A549 (cell line): Measurements from ENCODE around the gene POLR2H. TPM values are rescaled to one million over a fixed set of nuclear protein-coding genes. Genes with fewer than 3 reads are reported as not detected.
A peak's percentile ranks its signal among the peaks of the same experiment; 100 is the strongest.

ENCODE experiments used
- ATAC-seq, 2 experiments: fragments of 200-7000 bp in 1 of 2; fragments of >200 bp in 1 of 2; cut with Nextera tagmentation in 1 of 2; cut with Tn5 transposase in 1 of 2; 3 replicates each; pipeline versions ENCODE4 v1.8.0 to v1.9.1; 2018 to 2020; ENCODE audit warnings: mild to moderate bottlenecking in 1 of 2, moderate library complexity in 1 of 2
- CTCF ChIA-PET: fragments of 300-600 bp; sonication (Branson Sonifier 250); formaldehyde crosslinking; extraction: SDS; loops from one replicate; lab custom pipeline; 2021; ENCODE audit warnings: antibody characterized with exemption, inconsistent platforms; lab: Yijun Ruan, JAX
- POLR2A ChIA-PET: fragments of 350-600 bp; formaldehyde crosslinking; extraction: SDS; loops from one replicate; lab custom pipeline; 2021; ENCODE audit warnings: antibody characterized with exemption, inconsistent platforms; lab: Yijun Ruan, JAX
- DNase-seq, 2 experiments: peaks; one replicate each; pipeline versions ENCODE4 v3.0.0 to v3.0.0-alpha.2; 2011 to 2016; ENCODE audit warnings: low read depth in 1 of 2, low spot score in 1 of 2
- FAIRE-seq: peaks from 2 replicates; lab custom pipeline; 2011; peaks lifted over from hg19 to GRCh38; lab: Jason Lieb, UNC
- H3K27ac ChIP-seq, 2 experiments: fragments of >200 bp; sonication (Bioruptor Twin); formaldehyde crosslinking; 3 replicates each; pipeline ENCODE4 v1.5.1; 2016 to 2017
- H3K4me1 ChIP-seq: fragments of >200 bp; sonication (Bioruptor Twin); formaldehyde crosslinking; 3 replicates; pipeline ENCODE4 v1.6.1; 2016
- H3K4me2 ChIP-seq: fragments of >200 bp; sonication (Bioruptor Twin); formaldehyde crosslinking; 3 replicates; pipeline ENCODE4 v1.6.1; 2016
- H3K4me3 ChIP-seq: fragments of >200 bp; sonication (Bioruptor Twin); formaldehyde crosslinking; 3 replicates; pipeline ENCODE4 v1.5.1; 2016
- H3K9me3 ChIP-seq: fragments of >200 bp; sonication (Bioruptor Twin); formaldehyde crosslinking; 3 replicates; pipeline ENCODE4 v1.6.1; 2016
- BCL3 ChIP-seq: fragments of >200 bp; sonication (Bioruptor Twin); formaldehyde crosslinking; IDR thresholded peaks from 3 replicates; pipeline ENCODE4 v1.6.1; 2016
- CHD2 ChIP-seq: fragments of 150-350 bp; IDR thresholded peaks from 2 replicates; pipeline ENCODE4 v1.6.1; 2014; ENCODE audit warnings: low read length; ENCODE audit not compliant: partially characterized antibody
- CTCF ChIP-seq: fragments of >200 bp; sonication (Bioruptor Twin); formaldehyde crosslinking; IDR thresholded peaks from 3 replicates; pipeline ENCODE4 v1.5.1; 2016
- E2F6 ChIP-seq: IDR thresholded peaks from 2 replicates; pipeline ENCODE4 v1.6.1; 2012; ENCODE audit warnings: low read depth, borderline replicate concordance
- ESRRA ChIP-seq: fragments of 150-350 bp; IDR thresholded peaks from 2 replicates; pipeline ENCODE4 v1.6.1; 2014; ENCODE audit warnings: mild to moderate bottlenecking, low read length, borderline replicate concordance
- HEYL ChIP-seq: fragments of 250-450 bp; sonication (Bioruptor Pico); IDR thresholded peaks from 2 replicates; pipeline ENCODE4 v1.8.0; 2021; ENCODE audit warnings: mild to moderate bottlenecking, moderate library complexity
- HOXA7 ChIP-seq: fragments of 250-450 bp; sonication (Bioruptor Pico); IDR thresholded peaks from 2 replicates; pipeline ENCODE4 v1.5.0; 2020; ENCODE audit warnings: mild to moderate bottlenecking, moderate library complexity
- JUN ChIP-seq, 2 experiments: fragments of >200 bp; sonication (Bioruptor Twin); formaldehyde crosslinking; IDR thresholded peaks; 2 replicates in 1 of 2; 3 replicates in 1 of 2; pipeline ENCODE4 v1.6.1; 2016 to 2017
- MAX ChIP-seq: IDR thresholded peaks from 2 replicates; pipeline ENCODE4 v1.6.1; 2012
- MYC ChIP-seq: IDR thresholded peaks from 2 replicates; pipeline ENCODE4 v1.6.1; 2012; ENCODE audit warnings: mild to moderate bottlenecking, inconsistent platforms, low read length, improper control_type of control experiment, borderline replicate concordance
- PBX3 ChIP-seq: IDR thresholded peaks from 2 replicates; pipeline ENCODE4 v1.6.1; 2012
- PHF8 ChIP-seq: fragments of 200-600 bp; sonication (generic); IDR thresholded peaks from 2 replicates; pipeline ENCODE4 v1.6.1; 2016; ENCODE audit warnings: low read depth, mild to moderate bottlenecking, antibody characterized with exemption, moderate library complexity, borderline replicate concordance
- POLR2A ChIP-seq: IDR thresholded peaks from 2 replicates; pipeline ENCODE4 v1.6.1; 2012; ENCODE audit warnings: mild to moderate bottlenecking, low read length
- RAD21 ChIP-seq, 2 experiments: fragments of >200 bp in 1 of 2; sonication (Bioruptor Twin) in 1 of 2; formaldehyde crosslinking in 1 of 2; IDR thresholded peaks in 1 of 2; conservative IDR thresholded peaks in 1 of 2; 2 replicates in 1 of 2; 3 replicates in 1 of 2; pipeline ENCODE4 v1.6.1; 2012 to 2018; ENCODE audit warnings: inconsistent platforms in 1 of 2
- REST ChIP-seq: fragments of 200-600 bp; sonication (generic); IDR thresholded peaks from 2 replicates; pipeline ENCODE4 v1.6.1; 2016; ENCODE audit warnings: antibody characterized with exemption, mild to moderate bottlenecking, moderate library complexity
- TFCP2L1 ChIP-seq: fragments of 250-450 bp; sonication (Bioruptor Pico); IDR thresholded peaks from 2 replicates; pipeline ENCODE4 v1.5.0; 2021; ENCODE audit warnings: mild to moderate bottlenecking
- ZNF302 ChIP-seq: fragments of 250-450 bp; sonication (Bioruptor Pico); IDR thresholded peaks from 2 replicates; pipeline ENCODE4 v1.9.0; 2021; ENCODE audit warnings: inconsistent platforms, mild to moderate bottlenecking, moderate library complexity
- ZSCAN20 ChIP-seq: fragments of 250-450 bp; sonication (Bioruptor Pico); IDR thresholded peaks from 2 replicates; pipeline ENCODE4 v1.8.0; 2022; ENCODE audit warnings: mild to moderate bottlenecking, moderate library complexity
- WGBS: methylation state at CpG from one replicate; pipeline ENCODE4 v1.1.6; 2017; ENCODE audit errors: missing lambda C conversion rate; 5-methylcytosine and 5-hydroxymethylcytosine counted together
- polyA plus RNA-seq, 4 experiments: library from polyadenylated mRNA; depleted of rRNA in 3 of 4; stranded (reverse); fragments of >200 nt; fragmentation: RNase III in 1 of 4; extraction: RNeasy Plus Mini Kit Qiagen cat#74134 plus additional on column Dnase treatment in 1 of 4; gene quantifications; 2 replicates in 3 of 4; 3 replicates in 1 of 4; pipeline ENCODE4 v1.2.3, GENCODE V29; 2011 to 2017

The POLR2H gene
- polyA plus RNA-seq, 2 of the 4 experiments (the other 2 are of a cell fraction) = 104 to 127 TPM

- TF ChIP-seq JUN (IDR thresholded peaks at IDR 0.05) = peak; percentile 48 to 90; a peak in 3 of 5 replicates
- TF ChIP-seq PHF8 = peak; percentile 66; the same call in 1 of the 2 replicates
- TF ChIP-seq ZSCAN20 (CRISPR knock-in tag) = no peak
- no peak for TF ChIP-seq ZNF302 (CRISPR knock-in tag)
- peak; percentile 66 for TF ChIP-seq POLR2A
- TF ChIP-seq CTCF = peak; percentile 41
- TF ChIP-seq HOXA7 (CRISPR knock-in tag) = no peak
- 0 out of 3 replicates have a peak, but pooled peaks have one; percentile 52 for TF ChIP-seq BCL3
- 0 out of 2 replicates have a peak, but pooled peaks have one; percentile 43 for TF ChIP-seq HEYL (CRISPR knock-in tag)
- 0 out of 2 replicates have a peak, but pooled peaks have one; percentile 35 for TF ChIP-seq REST
- no peak for TF ChIP-seq RAD21 (conservative IDR thresholded peaks at IDR 0.05 in 1 of 2, IDR thresholded peaks at IDR 0.05 in 1 of 2)
- no peak for TF ChIP-seq ESRRA
- TF ChIP-seq E2F6 = peak; percentile 65
- TF ChIP-seq MYC = 0 out of 2 replicates have a peak, but pooled peaks have one; percentile 9
- peak; percentile 69 for TF ChIP-seq CHD2
- TF ChIP-seq TFCP2L1 (CRISPR knock-in tag) = 0 out of 2 replicates have a peak, but pooled peaks have one; percentile 49
- peak; percentile 78 for TF ChIP-seq PBX3
- TF ChIP-seq MAX = peak; percentile 81
- DNase-seq (peak; percentile 78 to 97), ATAC-seq (peak; percentile 67 to 86), FAIRE-seq (no peak)
- H3K4me2 ChIP-seq = peak overlapping the region; percentile 97
- peaks cover 20% of the 10 kb centered on the region for H3K4me1 ChIP-seq
- ChIA-PET CTCF (interaction anchor here (0.6 to 1.6 kb wide), 13 partner anchors 9 to 247 kb away, joined by 3 to 5 read pairs (median 3); partner anchors contain the start of genes FAM131A and THPO), POLR2A (interaction anchor here (0.6 to 1.4 kb wide), 5 partner anchors 12 to 1294 kb away, joined by 3 to 4 read pairs (median 3); no protein-coding TSS in a partner anchor)
- peak overlapping the region; percentile 94 to 97 for H3K27ac ChIP-seq
- no peaks in the 10 kb centered on the region for H3K9me3 ChIP-seq
- H3K4me3 ChIP-seq = peak overlapping the region; percentile 79
- WGBS = under 1% methylated on average over 12 of the region's 68 CpGs
These were observed 1.4 kb downstream of the POLR2H start for GRCh38 chr3:184362668-184363546.
